GM12874 (cell line): ENCODE data around the gene HCK.

Source experiments
- TF ChIP-seq, protein P1 (sequence below): IDR thresholded peaks from 2 replicates; pipeline ENCODE4 v1.5.1; 2011; ENCODE audit warnings: low read depth, mild to moderate bottlenecking, control low read depth, low read length, moderate library complexity; ENCODE audit not compliant: insufficient read depth

HCK gene

DNA sequence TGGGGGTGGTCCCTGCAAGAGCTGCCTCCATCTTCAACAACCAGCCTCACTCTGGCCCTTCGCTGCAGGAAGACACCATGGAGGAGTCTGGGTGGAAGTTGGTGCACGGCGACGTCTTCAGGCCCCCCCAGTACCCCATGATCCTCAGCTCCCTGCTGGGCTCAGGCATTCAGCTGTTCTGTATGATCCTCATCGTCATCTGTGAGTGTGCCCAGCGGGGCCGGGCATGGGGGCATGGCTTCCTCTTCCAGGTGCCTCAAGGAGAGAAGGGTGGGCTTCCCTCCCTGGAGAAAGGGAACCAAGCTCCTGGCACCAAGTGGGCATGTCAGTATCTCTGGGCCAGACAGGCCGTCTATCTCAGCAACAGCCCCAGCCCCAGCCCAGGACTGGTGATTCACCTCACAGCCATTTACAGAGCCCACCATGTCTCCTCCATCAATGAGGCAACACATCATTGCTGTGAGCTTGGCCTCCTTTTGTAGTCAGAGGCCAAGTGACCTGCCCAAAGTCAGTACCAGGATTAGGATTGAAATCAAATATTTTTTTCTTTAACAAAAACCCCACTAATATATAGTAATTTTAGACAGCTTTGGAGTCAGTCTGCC is 97.6 kb downstream of the HCK start:
- TF ChIP-seq, protein P1, sequence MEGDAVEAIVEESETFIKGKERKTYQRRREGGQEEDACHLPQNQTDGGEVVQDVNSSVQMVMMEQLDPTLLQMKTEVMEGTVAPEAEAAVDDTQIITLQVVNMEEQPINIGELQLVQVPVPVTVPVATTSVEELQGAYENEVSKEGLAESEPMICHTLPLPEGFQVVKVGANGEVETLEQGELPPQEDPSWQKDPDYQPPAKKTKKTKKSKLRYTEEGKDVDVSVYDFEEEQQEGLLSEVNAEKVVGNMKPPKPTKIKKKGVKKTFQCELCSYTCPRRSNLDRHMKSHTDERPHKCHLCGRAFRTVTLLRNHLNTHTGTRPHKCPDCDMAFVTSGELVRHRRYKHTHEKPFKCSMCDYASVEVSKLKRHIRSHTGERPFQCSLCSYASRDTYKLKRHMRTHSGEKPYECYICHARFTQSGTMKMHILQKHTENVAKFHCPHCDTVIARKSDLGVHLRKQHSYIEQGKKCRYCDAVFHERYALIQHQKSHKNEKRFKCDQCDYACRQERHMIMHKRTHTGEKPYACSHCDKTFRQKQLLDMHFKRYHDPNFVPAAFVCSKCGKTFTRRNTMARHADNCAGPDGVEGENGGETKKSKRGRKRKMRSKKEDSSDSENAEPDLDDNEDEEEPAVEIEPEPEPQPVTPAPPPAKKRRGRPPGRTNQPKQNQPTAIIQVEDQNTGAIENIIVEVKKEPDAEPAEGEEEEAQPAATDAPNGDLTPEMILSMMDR: no peak

DNA sequence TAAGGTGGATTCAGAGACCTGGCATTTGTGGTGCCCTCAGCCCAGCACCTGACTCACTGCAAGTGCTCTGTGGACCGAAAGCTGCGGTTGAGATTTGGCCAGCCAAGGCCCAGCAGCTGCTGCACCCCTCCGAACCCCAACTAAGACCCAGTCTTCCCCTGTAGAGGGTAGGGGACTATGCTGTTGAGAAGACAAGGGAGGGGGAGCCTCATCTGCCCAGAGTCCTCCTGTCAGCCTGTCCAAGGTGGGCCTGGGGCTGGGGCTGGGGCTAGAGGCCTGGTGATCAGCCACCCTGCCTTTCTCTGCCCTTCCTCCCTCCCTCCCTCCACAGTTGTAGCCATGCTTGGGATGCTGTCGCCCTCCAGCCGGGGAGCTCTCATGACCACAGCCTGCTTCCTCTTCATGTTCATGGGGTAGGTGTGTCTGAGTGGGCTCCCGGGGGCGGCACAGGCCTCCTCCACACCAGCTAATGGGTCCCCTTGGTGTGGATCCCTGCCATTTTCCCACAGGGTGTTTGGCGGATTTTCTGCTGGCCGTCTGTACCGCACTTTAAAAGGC is 98.3 kb downstream of the HCK start:
- TF ChIP-seq, protein P1: no peak
